GM23338 (cell line): ENCODE measurements around the gene KIRREL3. TPM values are rescaled to one million over a fixed set of nuclear protein-coding genes. Genes with fewer than 3 reads are reported as not detected.

ENCODE experiments used
- ATAC-seq: fragments of 200-7000 bp; cut with Tn5 transposase; 3 replicates; pipeline ENCODE4 v1.9.1; 2020
- DNase-seq: peaks from one replicate; pipeline ENCODE4 v3.0.0-alpha.2; 2015; ENCODE audit warnings: low spot score
- H2AFZ ChIP-seq: fragments of 200-600 bp; sonication (generic); 2 replicates; pipeline ENCODE4 v1.8.0; 2016; ENCODE audit warnings: antibody characterized with exemption, mild to moderate bottlenecking, moderate library complexity
- H3F3A ChIP-seq: fragments of 200-600 bp; sonication (generic); replicated peaks from 2 replicates; pipeline ENCODE4 v1.8.0; 2017; ENCODE audit warnings: antibody characterized with exemption, mixed run types, low read depth
- H3K27ac ChIP-seq: fragments of 200-600 bp; sonication (generic); 2 replicates; pipeline ENCODE4 v1.6.1; 2016; ENCODE audit warnings: low read depth
- H3K27me3 ChIP-seq: fragments of 200-600 bp; sonication (generic); 2 replicates; pipeline ENCODE4 v1.8.0; 2016; ENCODE audit warnings: mild to moderate bottlenecking, mixed run types, moderate library complexity; ENCODE audit not compliant: insufficient read depth
- H3K36me3 ChIP-seq: fragments of 200-600 bp; sonication (generic); 2 replicates; pipeline ENCODE4 v1.8.0; 2016; ENCODE audit warnings: mild to moderate bottlenecking; ENCODE audit not compliant: insufficient read depth
- H3K4me1 ChIP-seq: fragments of 200-600 bp; sonication (generic); 2 replicates; pipeline ENCODE4 v1.8.0; 2016; ENCODE audit warnings: mild to moderate bottlenecking, moderate library complexity; ENCODE audit not compliant: insufficient read depth
- H3K4me2 ChIP-seq: fragments of 200-600 bp; sonication (generic); 2 replicates; pipeline ENCODE4 v1.7.1; 2017; ENCODE audit warnings: mixed run types
- H3K4me3 ChIP-seq: fragments of 200-600 bp; sonication (generic); 2 replicates; pipeline ENCODE4 v1.6.1; 2016; ENCODE audit warnings: mixed run types
- H3K79me2 ChIP-seq: fragments of 200-600 bp; sonication (generic); replicated peaks from 2 replicates; pipeline ENCODE4 v1.8.0; 2017; ENCODE audit warnings: mild to moderate bottlenecking; ENCODE audit not compliant: insufficient read depth
- H3K9me2 ChIP-seq: fragments of 200-600 bp; sonication (generic); 2 replicates; pipeline ENCODE4 v1.8.0; 2017; ENCODE audit not compliant: insufficient read depth
- H4K20me1 ChIP-seq: fragments of 200-600 bp; sonication (generic); replicated peaks from 2 replicates; pipeline ENCODE4 v1.8.0; 2017; ENCODE audit warnings: mild to moderate bottlenecking; ENCODE audit not compliant: insufficient read depth
- H3K27ac Mint-ChIP-seq: 2 replicates; pipeline ENCODE4 v1.8.0; 2020; ENCODE audit warnings: inconsistent platforms, mild to moderate bottlenecking, moderate library complexity, mixed read lengths
- H3K27me3 Mint-ChIP-seq: 3 replicates; pipeline ENCODE4 v1.8.0; 2022; ENCODE audit warnings: low read depth, mild to moderate bottlenecking, moderate library complexity, mixed read lengths, inconsistent platforms; ENCODE audit not compliant: insufficient read depth, poor library complexity
- H3K36me3 Mint-ChIP-seq: 3 replicates; pipeline ENCODE4 v1.8.0; 2021; ENCODE audit warnings: low read depth, mild to moderate bottlenecking, inconsistent platforms, moderate library complexity, mixed read lengths
- H3K4me1 Mint-ChIP-seq: 3 replicates; pipeline ENCODE4 v1.8.0; 2020; ENCODE audit warnings: mild to moderate bottlenecking, inconsistent platforms, mixed read lengths
- H3K4me3 Mint-ChIP-seq: 3 replicates; pipeline ENCODE4 v1.8.0; 2021; ENCODE audit warnings: moderate library complexity, mild to moderate bottlenecking, inconsistent platforms, mixed read lengths
- H3K9me3 Mint-ChIP-seq: 3 replicates; pipeline ENCODE4 v1.8.0; 2020; ENCODE audit warnings: moderate library complexity, mild to moderate bottlenecking, inconsistent platforms, mixed read lengths
- CTCF ChIP-seq, 2 experiments: fragments of 200-600 bp in 1 of 2; sonication (generic) in 1 of 2; conservative IDR thresholded peaks; 2 replicates each; pipeline versions ENCODE4 v1.5.1 to v1.6.1; 2016 to 2017; ENCODE audit warnings: antibody characterized with exemption in 2 of 2, low read depth in 2 of 2, mild to moderate bottlenecking in 2 of 2, moderate library complexity in 1 of 2
- ETS1 ChIP-seq: IDR thresholded peaks from 2 replicates; pipeline ENCODE4 v1.6.1; 2016; ENCODE audit warnings: antibody characterized with exemption
- EZH2 ChIP-seq: fragments of 200-600 bp; sonication (generic); IDR thresholded peaks from one replicate; pipeline ENCODE4 v1.8.0; 2017; ENCODE audit warnings: antibody characterized with exemption, mild to moderate bottlenecking, low read depth; ENCODE audit not compliant: unreplicated experiment
- EZH2phosphoT487 ChIP-seq: fragments of 200-600 bp; sonication (generic); IDR thresholded peaks from one replicate; pipeline ENCODE4 v1.8.1; 2018; ENCODE audit warnings: antibody characterized with exemption; ENCODE audit not compliant: unreplicated experiment
- REST ChIP-seq: IDR thresholded peaks from one replicate; pipeline ENCODE4 v1.6.1; 2018; ENCODE audit warnings: antibody characterized with exemption; ENCODE audit not compliant: unreplicated experiment
- STAT1 ChIP-seq: IDR thresholded peaks from one replicate; pipeline ENCODE4 v1.6.1; 2016; ENCODE audit warnings: antibody characterized with exemption; ENCODE audit not compliant: unreplicated experiment
- ZNF114 ChIP-seq: fragments of 250-450 bp; sonication (Bioruptor Pico); IDR thresholded peaks from 2 replicates; pipeline ENCODE4 v1.5.0; 2020; ENCODE audit warnings: mild to moderate bottlenecking, moderate library complexity
- ZNF462 ChIP-seq: fragments of 250-450 bp; sonication (Bioruptor Pico); IDR thresholded peaks from 2 replicates; pipeline ENCODE4 v1.5.0; 2020; ENCODE audit warnings: mild to moderate bottlenecking, moderate library complexity
- polyA plus RNA-seq: library from polyadenylated mRNA; unstranded; fragments of >200 nt; fragmentation: Nextera tagmentation; extraction: Ambion mirVana; gene quantifications from 2 replicates; pipeline ENCODE4 v1.2.1, GENCODE V29; 2016
- total RNA-seq: library from RNA; depleted of rRNA; stranded (reverse); fragments of >200 nt; shearing (Covaris generic); gene quantifications from 2 replicates; pipeline ENCODE4 v1.2.3, GENCODE V29; 2014

The KIRREL3 gene
- total and polyA plus RNA-seq, 2 experiments from 2014 or later = 0.13 to 1.5 TPM

- peaks cover 5% of the 10 kb centered on the region for H3K27me3 Mint-ChIP-seq
- H3K79me2 ChIP-seq = no peaks in the 10 kb centered on the region
- no peak overlapping the region for H3K27ac ChIP-seq
- no peaks in the 10 kb centered on the region for H3K9me2 ChIP-seq
- no peaks in the 10 kb centered on the region for H4K20me1 ChIP-seq
- ATAC-seq = peak; percentile 28; the same call in 1 of the 3 replicates
- TF ChIP-seq EZH2phosphoT487 (no peak), STAT1 (no peak), REST (no peak), ETS1 (no peak), ZNF462 (CRISPR knock-in tag) (no peak), CTCF (conservative IDR thresholded peaks at IDR 0.05; ENCODE audit: low read depth in 2 of 2) (no peak), EZH2 (no peak), ZNF114 (CRISPR knock-in tag) (no peak)
- H3K4me2 ChIP-seq = no peak overlapping the region; the same call in 1 of the 2 replicates
- no peaks in the 10 kb centered on the region for H3K36me3 Mint-ChIP-seq
- no peak overlapping the region for H3K27ac Mint-ChIP-seq
- H3K9me3 Mint-ChIP-seq = no peaks in the 10 kb centered on the region
- peaks cover 20% of the 10 kb centered on the region; the same call in 1 of the 2 replicates for H3K4me1 ChIP-seq
- H3K4me1 Mint-ChIP-seq = peaks cover 38% of the 10 kb centered on the region
- DNase-seq = no peak
- H2AFZ ChIP-seq = no peak overlapping the region
- no peaks in the 10 kb centered on the region for H3F3A ChIP-seq
- H3K27me3 ChIP-seq = no peaks in the 10 kb centered on the region
- no peaks in the 10 kb centered on the region for H3K36me3 ChIP-seq
- H3K4me3 Mint-ChIP-seq = no peak overlapping the region; the same call in 2 of the 3 replicates
- no peak overlapping the region for H3K4me3 ChIP-seq
These were observed 363.4 kb downstream of the KIRREL3 start for GRCh38 chr11:126636911-126637794.
